GM19023 (cell line): Measurements from ENCODE around the gene C5.
A peak's percentile ranks its signal among the peaks of the same experiment; 100 is the strongest.
"Not testable (repeated sequence)": the region's sequence is repeated elsewhere in the genome, so short reads cannot be mapped to it uniquely, and the experiment has no call there.

ENCODE experiments used
- ATAC-seq: cut with Tn5 transposase; IDR thresholded peaks from one replicate; pipeline ENCODE4 v1.9.1; 2021; ENCODE audit warnings: mild to moderate bottlenecking, moderate library complexity; ENCODE audit not compliant: unreplicated experiment

C5 gene

GRCh38 chr9:121053544-121053943 lies 3.5 kb upstream of the C5 start:
- no peak for ATAC-seq

GRCh38 chr9:121048618-121049017 lies 1.5 kb downstream of the C5 start:
- no peak for ATAC-seq

GRCh38 chr9:121048175-121048574 lies 1.9 kb downstream of the C5 start:
- ATAC-seq: no peak

DNA sequence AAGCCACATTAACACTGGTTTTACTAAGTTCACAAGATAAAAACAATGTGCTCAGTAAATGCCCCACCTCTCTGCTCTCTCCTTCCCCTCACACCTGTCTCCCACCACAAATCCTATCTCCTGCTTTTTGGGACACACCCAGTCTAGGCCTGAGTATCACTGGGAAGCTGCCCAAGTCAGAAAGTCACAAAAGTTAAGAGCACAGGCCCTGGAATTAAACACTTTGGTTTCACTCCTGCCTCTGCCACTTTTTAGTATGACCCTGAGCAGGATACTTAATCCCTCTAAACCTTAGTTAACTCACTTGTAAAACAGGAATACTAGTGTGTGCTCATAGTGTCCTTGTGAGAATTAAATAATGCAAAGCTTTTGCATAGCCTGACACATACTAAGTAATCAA lies 11.3 kb downstream of the C5 start:
- no peak for ATAC-seq

DNA sequence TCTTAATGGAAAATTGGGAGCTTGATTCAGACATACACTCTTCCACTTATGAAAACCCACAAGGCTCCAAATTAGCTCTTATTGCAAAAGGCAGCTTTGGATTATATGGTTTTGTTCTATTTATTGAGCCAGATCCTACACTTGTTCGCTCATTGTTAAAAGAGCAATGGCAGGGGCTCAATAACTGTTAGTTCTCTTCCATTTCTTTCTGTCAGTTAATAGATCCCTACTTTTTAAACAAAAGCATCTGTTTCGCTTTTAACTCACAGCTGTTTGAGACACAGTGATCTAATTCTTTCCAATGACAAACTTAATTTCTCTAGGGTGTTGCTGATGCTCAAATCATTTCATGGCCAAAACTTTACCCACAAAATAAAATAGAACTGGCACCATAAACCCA lies 11.7 kb downstream of the C5 start:
- ATAC-seq: no peak

GRCh38 chr9:121035717-121036116 lies 14.4 kb downstream of the C5 start:
- ATAC-seq: not testable (repeated sequence)

DNA sequence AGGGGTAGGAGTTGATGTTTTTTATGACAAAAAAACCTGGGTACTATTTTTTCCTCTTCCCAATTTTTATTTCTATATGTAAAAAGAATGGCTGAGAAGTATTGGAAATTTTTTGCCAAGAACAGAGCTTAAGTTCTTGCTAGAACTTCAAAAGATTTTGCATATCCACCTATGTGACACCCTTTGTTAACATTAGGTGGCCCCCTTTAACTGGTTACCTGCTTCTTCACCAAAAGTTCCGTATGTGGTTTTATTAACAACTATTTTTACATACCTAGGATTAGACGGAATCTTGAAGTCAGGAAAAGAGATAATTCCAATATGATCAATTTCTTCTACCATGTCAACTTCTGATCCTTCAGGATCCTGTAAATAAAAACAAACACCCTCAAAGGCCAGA lies 15.5 kb downstream of the C5 start:
- ATAC-seq: no peak

- no peak for ATAC-seq
Observed at GRCh38 chr9:121029469-121029868, 20.6 kb downstream of the C5 start.

DNA sequence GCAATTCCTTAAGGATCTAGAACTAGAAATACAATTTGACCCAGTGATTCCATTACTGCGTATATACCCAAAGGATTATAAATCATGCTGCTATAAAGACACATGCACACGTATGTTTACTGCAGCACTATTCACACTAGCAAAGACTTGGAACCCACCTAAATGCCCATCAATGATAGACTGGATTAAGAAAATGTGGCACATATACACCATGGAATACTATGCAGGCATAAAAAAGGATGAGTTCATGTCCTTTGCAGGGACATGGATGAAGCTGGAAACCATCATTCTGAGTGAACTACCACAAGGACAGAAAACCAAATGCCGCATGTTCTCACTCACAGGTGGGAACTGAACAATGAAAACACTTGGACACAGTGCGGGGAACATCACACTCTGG lies 21.8 kb downstream of the C5 start:
- ATAC-seq: not testable (repeated sequence)

GRCh38 chr9:121026768-121027167 lies 23.3 kb downstream of the C5 start:
- no peak for ATAC-seq

DNA sequence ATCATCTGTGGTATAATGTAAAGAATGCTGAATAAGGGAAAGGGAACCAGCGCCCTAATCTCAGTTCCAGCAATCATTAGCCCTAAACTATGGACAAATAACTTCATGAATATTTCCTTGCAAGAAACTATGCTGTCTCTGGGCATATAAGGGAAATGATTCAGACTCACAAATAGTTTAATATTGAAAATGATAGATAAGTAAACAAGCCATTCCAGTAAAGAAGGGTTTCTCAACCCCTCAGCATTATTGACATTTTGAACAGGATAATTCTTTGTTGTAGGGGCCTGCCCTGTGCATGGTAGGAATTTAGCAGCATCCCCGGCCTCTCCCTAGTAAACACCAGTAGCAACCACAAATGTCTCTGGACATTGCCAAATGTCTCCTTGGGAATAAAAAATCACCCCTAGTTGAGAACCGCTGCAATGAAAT lies 23.8 kb downstream of the C5 start:
- ATAC-seq: no peak

DNA sequence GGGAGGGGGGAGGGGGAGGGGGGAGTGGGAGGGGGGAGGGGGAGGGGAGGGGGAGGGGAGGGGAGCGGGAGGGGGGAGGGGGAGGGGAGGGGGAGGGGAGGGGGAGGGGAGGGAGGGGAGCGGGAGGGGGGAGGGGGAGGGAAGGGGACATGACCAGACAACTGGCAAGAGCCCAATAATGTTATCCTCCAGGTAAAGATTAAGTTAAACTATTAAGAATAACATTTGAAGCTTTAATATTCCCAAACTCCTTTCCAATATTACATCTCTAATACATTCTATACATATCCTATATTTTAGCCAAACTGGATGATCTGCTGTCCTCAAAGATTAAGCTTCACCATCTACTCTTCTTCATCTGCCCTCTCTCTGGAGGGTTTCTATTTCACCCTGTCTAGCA lies 25.8 kb downstream of the C5 start:
- no peak for ATAC-seq

- no peak for ATAC-seq
Observed at GRCh38 chr9:121023064-121023463, 27.0 kb downstream of the C5 start.

DNA sequence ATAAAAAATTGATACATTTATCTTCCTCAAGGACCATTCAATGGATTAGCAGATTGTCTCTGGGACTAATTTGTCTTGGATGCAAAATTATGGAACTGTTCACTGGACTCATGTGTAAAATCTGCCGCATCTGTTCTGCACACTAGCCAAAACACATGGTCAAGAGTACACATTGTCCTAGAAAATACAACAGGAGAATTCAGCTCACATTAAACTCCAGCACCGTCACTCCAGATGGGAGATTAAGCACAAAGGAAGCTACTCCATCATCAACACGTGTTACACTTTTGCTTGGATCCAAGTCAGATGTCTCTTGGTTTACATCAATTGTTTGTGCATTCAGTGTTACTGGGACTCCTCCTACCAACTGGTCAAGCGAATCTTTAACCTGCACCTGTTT lies 28.8 kb downstream of the C5 start:
- no peak for ATAC-seq

DNA sequence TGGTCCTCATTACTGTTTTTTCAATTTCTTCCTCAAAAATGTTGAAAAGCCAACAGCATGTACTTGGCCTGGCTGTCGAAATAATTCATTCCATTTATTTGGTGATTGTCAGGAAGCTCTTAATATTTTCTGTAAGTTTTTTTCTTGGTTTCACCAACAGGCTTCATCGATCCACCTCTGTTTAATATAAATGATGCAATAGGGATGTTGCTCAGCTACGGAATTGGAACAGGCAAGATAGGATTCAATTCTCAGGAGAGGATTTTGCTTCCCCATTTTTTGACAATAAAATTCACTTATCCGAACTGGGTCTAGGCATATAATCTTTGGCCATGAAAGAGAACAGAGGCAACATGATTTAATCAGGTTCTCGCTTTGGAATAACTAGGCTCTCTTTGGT lies 30.8 kb downstream of the C5 start:
- ATAC-seq: no peak

GRCh38 chr9:121013911-121014310 lies 36.2 kb downstream of the C5 start:
- no peak for ATAC-seq

DNA sequence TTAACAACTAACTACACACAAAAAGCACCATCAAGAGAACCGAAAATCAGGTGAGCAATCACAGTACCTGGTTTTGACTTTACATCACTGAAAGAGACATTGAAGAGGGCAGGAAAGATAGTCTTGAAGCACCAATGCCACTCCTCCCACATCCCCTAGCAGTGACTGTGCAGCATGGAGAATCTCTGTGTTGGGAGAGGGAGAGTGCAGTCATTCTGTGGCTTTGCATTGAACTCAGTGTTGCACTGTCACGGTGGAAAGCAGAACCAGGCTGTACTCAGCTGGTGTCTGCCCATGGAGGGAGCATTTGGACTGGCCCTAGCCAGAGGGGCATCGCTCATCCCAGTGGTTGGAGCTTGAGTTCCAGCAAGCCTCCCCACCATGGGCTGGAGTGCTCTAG lies 40.4 kb downstream of the C5 start:
- ATAC-seq: no peak

DNA sequence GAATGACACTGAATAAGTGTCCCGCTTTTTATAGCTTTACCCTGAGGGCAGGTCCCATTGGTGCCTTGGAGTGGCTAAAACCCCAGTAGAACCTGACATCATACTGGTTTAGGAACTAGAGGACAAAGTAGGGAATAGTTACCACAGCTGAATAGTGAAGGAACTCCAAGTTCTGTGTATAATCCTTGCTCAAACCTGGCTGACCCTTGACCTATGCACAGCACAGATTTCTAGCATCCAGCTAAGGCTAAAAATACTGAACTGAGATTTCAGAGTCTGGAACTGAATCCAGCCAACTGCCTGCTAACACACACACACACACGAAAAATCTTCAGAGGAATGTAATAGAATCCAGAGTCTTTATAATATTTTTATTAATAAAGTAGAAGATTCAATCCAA lies 50.8 kb downstream of the C5 start:
- ATAC-seq: no peak

GRCh38 chr9:120998111-120998510 lies 52.0 kb downstream of the C5 start:
- no peak for ATAC-seq

DNA sequence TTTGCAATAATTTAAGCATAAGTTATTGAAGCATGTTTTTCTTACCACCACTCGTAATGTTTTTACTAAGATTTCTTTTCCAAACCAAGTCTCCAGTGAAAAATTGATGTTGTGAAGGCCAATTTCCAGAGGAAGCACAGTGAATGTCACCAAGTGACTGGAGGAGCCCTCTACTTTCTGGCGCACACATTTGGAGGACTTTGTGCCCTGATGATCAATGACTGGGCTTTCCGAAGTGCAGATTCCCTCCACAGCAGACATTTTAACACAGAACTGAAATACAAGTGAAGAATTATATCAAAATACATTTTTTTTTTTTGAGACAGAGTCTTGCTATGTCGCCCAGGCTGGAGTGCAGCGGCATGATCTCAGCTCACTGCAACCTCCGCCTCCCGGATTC lies 52.6 kb downstream of the C5 start:
- no peak for ATAC-seq

DNA sequence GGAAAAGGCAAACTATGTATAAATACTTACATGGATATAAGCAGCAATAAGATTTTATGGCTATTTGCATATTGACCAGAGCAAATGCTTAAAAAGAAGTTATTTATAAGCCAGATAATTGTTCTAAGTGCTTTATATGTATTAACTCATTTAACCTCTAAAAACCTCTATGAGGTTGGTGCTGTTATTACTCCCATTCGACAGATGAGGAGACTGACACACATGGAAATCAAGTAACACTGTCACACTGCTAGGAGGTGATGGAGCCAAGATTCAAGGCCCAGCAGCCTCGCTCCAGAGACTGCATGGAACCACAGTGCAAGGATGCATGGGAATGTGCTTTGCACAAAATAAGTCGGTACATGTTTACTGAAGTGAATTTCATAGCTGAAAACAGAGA lies 53.7 kb downstream of the C5 start:
- ATAC-seq: no peak

GRCh38 chr9:120989065-120989464 lies 61.0 kb downstream of the C5 start:
- ATAC-seq: no peak

DNA sequence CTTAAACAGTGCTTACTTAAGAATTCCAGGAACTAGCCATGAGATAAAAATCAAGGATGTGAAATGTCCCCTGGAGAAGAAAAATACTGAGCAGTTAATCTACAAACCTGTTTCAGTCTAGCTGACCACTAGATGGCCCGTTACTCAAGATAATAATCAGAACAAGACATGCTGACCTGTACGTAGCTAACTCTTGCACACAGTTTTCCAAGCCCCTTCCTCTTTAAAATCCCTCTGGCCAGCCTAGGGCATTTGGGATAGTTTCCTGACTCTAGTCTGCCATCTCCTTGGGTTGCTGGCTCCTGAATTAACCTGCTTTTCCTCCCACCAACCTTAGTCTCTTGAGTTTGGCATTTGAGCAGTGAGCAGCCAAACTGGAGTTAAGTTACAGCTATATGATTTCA lies 64.3 kb downstream of the C5 start:
- ATAC-seq: no peak

DNA sequence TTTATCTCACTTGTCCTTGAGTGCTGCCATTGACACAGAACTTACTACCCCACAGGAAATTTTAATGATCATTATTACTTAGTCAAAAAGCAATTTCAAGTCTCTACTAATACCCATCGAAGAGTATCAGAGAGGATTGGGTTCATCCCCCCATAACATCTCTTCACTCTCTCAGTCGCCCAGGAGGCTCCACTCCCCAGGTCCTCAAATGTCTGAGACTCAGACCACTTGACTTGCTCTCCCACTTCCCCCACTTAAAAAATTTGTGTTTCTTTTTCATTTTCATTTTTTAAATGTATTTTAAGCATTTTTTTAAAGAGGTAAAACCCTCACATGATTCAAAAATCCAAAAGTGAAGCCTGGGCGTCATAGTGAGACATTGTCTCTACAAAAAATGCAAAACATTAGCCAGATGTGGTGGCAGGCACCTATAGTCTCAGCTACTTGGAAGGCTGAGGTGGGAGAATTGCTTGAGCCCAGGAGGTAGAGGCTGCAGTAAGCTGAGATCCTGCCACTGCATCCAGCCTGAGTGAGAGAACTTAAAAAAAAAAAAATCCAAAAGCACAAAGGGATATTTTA lies 66.7 kb downstream of the C5 start:
- peak; percentile 66 for ATAC-seq
